HL-60 (cell line): Measurements from ENCODE around the gene CCDC146.

Source experiments
- DNase-seq, 2 experiments: peaks; one replicate each; pipeline ENCODE4 v3.0.0-alpha.2; 2010 to 2020; ENCODE audit warnings: low read depth in 1 of 2, low spot score in 1 of 2
- H3K27ac ChIP-seq: fragments of 250-450 bp; sonication (Bioruptor Pico); replicated peaks from 2 replicates; pipeline ENCODE4 v1.5.1; 2020; ENCODE audit warnings: mild to moderate bottlenecking, moderate library complexity
- H3K27me3 ChIP-seq: fragments of 250-450 bp; sonication (Bioruptor Pico); 2 replicates; pipeline ENCODE4 v1.5.1; 2021; ENCODE audit warnings: mild to moderate bottlenecking, moderate library complexity; ENCODE audit not compliant: insufficient read depth, poor library complexity, severe bottlenecking
- H3K4me3 ChIP-seq: replicated peaks from 2 replicates; pipeline ENCODE4 v1.5.1; 2011; ENCODE audit warnings: mild to moderate bottlenecking, control low read depth, low read length; ENCODE audit not compliant: insufficient read depth
- CTCF ChIP-seq: IDR thresholded peaks from one replicate; pipeline ENCODE4 v1.5.1; 2011; ENCODE audit warnings: low read length, control low read depth, inconsistent platforms; ENCODE audit not compliant: insufficient read depth
- GABPA ChIP-seq: IDR thresholded peaks from 2 replicates; pipeline ENCODE4 v1.6.1; 2012; ENCODE audit warnings: low read depth
- POLR2AphosphoS5 ChIP-seq: IDR thresholded peaks from 2 replicates; pipeline ENCODE4 v1.6.1; 2012; ENCODE audit warnings: low read depth
- REST ChIP-seq: IDR thresholded peaks from 2 replicates; pipeline ENCODE4 v1.6.1; 2012; ENCODE audit warnings: low read depth; ENCODE audit not compliant: insufficient replicate concordance
- SPI1 ChIP-seq: IDR thresholded peaks from 2 replicates; pipeline ENCODE4 v1.6.1; 2012; ENCODE audit warnings: low read depth, mild to moderate bottlenecking, borderline replicate concordance

CCDC146 gene

GRCh38 chr7:77327067-77327931, 204.9 kb downstream of the CCDC146 start:
- peak; percentile 98 to 99 for DNase-seq

GRCh38 chr7:77327932-77328628, 205.7 kb downstream of the CCDC146 start:
- H3K27ac ChIP-seq, result peak overlapping the region; percentile 88
- TF ChIP-seq REST (no peak), POLR2AphosphoS5 (peak; percentile 80), GABPA (peak; percentile 10; the same call in 1 of the 2 replicates), SPI1 (no peak), CTCF (no peak)
- DNase-seq, result peak in 1 of 2 experiments; percentile 76
- H3K27me3 ChIP-seq, result no peaks in the 10 kb centered on the region
- H3K4me3 ChIP-seq, result no peak overlapping the region

More at GRCh38 chr7:77327067-77327931, 204.9 kb downstream of the CCDC146 start:
- Histone ChIP-seq H3K27ac (peak overlapping the region; percentile 88), H3K4me3 (no peak overlapping the region), H3K27me3 (no peaks in the 10 kb centered on the region)
- TF ChIP-seq SPI1 (peak; percentile 39; the same call in 1 of the 2 replicates), CTCF (no peak), POLR2AphosphoS5 (peak; percentile 96)

GRCh38 chr7:77328669-77329068, 206.3 kb downstream of the CCDC146 start:
- TF ChIP-seq GABPA (no peak), SPI1 (no peak), POLR2AphosphoS5 (no peak), REST (no peak), CTCF (no peak)
- H3K27me3 ChIP-seq, result no peaks in the 10 kb centered on the region
- DNase-seq, result no peak
- H3K27ac ChIP-seq, result peak overlapping the region; percentile 88
- H3K4me3 ChIP-seq, result no peak overlapping the region
